Cardiac muscle cell (in vitro differentiated cells and primary cell): ENCODE data around the gene CXCR2. TPM values are rescaled to one million over a fixed set of nuclear protein-coding genes. Genes with fewer than 3 reads are reported as not detected.
A peak's percentile ranks its signal among the peaks of the same experiment; 100 is the strongest.

Experiments used
- DNase-seq, 2 donors: peaks; one replicate each; pipeline versions ENCODE4 v3.0.0 to v3.0.0-alpha.2; 2010 to 2017; ENCODE audit warnings: low read depth in 1 of 2, low spot score in 1 of 2
- H3K27ac ChIP-seq: fragments of 200-600 bp; sonication (generic); 2 replicates; pipeline ENCODE4 v1.5.1; 2016
- H3K27me3 ChIP-seq: fragments of 200-600 bp; sonication (generic); 2 replicates; pipeline ENCODE4 v1.6.0; 2016; ENCODE audit warnings: control low read depth
- H3K36me3 ChIP-seq: fragments of 200-600 bp; sonication (generic); 2 replicates; pipeline ENCODE4 v1.5.1; 2016; ENCODE audit warnings: control low read depth
- H3K4me1 ChIP-seq: fragments of 200-600 bp; sonication (generic); 2 replicates; pipeline ENCODE4 v1.8.1; 2017; ENCODE audit warnings: low read depth, mild to moderate bottlenecking, mixed run types
- H3K4me3 ChIP-seq: fragments of 200-600 bp; sonication (generic); 2 replicates; pipeline ENCODE4 v1.5.1; 2016; ENCODE audit warnings: mild to moderate bottlenecking
- H3K9me3 ChIP-seq: fragments of 200-600 bp; sonication (generic); 2 replicates; pipeline ENCODE4 v1.5.1; 2017; ENCODE audit warnings: low read depth, mild to moderate bottlenecking, control low read depth
- polyA plus RNA-seq: library from polyadenylated mRNA; unstranded; fragments of >200 nt; fragmentation: Nextera tagmentation; extraction: Ambion mirVana; gene quantifications from 2 replicates; pipeline ENCODE4 v1.2.1, GENCODE V29; 2016
- total RNA-seq: library from RNA; depleted of rRNA; stranded (reverse); fragments of >200 nt; gene quantifications from 2 replicates; pipeline ENCODE4 v1.2.3, GENCODE V29; 2016
- TF ChIP-seq, protein P1 (sequence below): IDR thresholded peaks from 2 replicates; pipeline ENCODE4 v1.5.1; 2012; ENCODE audit warnings: low read depth, mild to moderate bottlenecking, low read length

The CXCR2 gene
- total and polyA plus RNA-seq, 2 experiments from 2014 or later, result 0.09 to 0.57 TPM

- DNase-seq, result no peak
These were observed 5.0 kb downstream of the CXCR2 start for GRCh38 chr2:218130822-218131221.

GRCh38 chr2:218137514-218137913 lies 11.7 kb downstream of the CXCR2 start:
- Histone ChIP-seq H3K4me1 (no peaks in the 10 kb centered on the region), H3K4me3 (no peak overlapping the region), H3K9me3 (no peaks in the 10 kb centered on the region), H3K27me3 (no peaks in the 10 kb centered on the region), H3K27ac (no peak overlapping the region), H3K36me3 (no peaks in the 10 kb centered on the region)
- TF ChIP-seq, protein P1, sequence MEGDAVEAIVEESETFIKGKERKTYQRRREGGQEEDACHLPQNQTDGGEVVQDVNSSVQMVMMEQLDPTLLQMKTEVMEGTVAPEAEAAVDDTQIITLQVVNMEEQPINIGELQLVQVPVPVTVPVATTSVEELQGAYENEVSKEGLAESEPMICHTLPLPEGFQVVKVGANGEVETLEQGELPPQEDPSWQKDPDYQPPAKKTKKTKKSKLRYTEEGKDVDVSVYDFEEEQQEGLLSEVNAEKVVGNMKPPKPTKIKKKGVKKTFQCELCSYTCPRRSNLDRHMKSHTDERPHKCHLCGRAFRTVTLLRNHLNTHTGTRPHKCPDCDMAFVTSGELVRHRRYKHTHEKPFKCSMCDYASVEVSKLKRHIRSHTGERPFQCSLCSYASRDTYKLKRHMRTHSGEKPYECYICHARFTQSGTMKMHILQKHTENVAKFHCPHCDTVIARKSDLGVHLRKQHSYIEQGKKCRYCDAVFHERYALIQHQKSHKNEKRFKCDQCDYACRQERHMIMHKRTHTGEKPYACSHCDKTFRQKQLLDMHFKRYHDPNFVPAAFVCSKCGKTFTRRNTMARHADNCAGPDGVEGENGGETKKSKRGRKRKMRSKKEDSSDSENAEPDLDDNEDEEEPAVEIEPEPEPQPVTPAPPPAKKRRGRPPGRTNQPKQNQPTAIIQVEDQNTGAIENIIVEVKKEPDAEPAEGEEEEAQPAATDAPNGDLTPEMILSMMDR, result no peak
- no peak for DNase-seq

More at GRCh38 chr2:218130822-218131221, 5.0 kb downstream of the CXCR2 start:
- H3K36me3 ChIP-seq, result no peaks in the 10 kb centered on the region
- no peak overlapping the region for H3K4me3 ChIP-seq
- H3K27ac ChIP-seq, result no peak overlapping the region
- H3K27me3 ChIP-seq, result no peaks in the 10 kb centered on the region
- TF ChIP-seq, protein P1, result no peak
- H3K4me1 ChIP-seq, result no peaks in the 10 kb centered on the region
- H3K9me3 ChIP-seq, result no peaks in the 10 kb centered on the region

DNA sequence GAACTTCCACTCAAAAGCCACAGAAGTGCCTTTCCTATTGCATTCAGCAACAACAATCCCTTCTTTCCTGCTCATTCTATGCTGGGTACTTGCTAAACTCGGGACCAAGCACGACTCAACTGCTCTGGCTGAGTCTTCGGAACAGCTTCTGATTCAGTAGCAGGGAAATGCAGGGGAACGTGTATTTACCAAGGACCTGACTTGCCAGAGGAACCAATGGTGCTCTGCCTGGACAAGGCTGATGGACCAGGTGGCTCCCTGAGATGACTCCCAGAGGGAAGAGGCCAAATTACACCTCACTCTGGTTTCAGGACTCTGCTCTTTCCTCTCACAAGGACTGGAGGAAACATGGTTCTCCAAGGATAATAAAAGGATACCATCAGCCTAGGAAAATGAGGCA lies 12.2 kb downstream of the CXCR2 start:
- H3K27me3 ChIP-seq, result no peaks in the 10 kb centered on the region
- no peak for DNase-seq
- no peaks in the 10 kb centered on the region for H3K4me1 ChIP-seq
- no peak overlapping the region for H3K27ac ChIP-seq
- H3K9me3 ChIP-seq, result no peaks in the 10 kb centered on the region
- no peak overlapping the region for H3K4me3 ChIP-seq
- H3K36me3 ChIP-seq, result no peaks in the 10 kb centered on the region
- TF ChIP-seq, protein P1, result no peak

DNA sequence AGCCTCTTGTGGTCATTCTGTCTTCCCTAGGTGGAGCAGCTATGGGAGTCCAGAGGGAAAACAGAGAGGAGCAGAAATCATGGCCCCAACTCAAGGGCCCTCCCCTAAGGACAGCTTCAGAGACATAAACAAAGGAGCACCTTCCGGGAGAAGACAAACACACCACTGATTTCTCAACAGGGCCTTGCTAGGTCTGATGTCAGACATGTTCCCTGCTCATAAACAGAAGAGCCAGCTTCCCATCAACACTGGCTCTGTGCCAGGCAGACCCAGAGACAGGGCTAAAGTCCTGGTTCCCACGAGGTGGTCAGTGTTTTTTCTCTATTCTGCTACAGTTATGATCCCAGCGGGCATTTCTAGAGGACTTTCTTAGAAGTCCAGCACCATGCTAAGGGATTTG lies 19.3 kb downstream of the CXCR2 start:
- peak in 1 of 2 donors; percentile 28 for DNase-seq
- Histone ChIP-seq H3K36me3 (no peaks in the 10 kb centered on the region), H3K9me3 (no peaks in the 10 kb centered on the region), H3K4me1 (no peaks in the 10 kb centered on the region), H3K27me3 (no peaks in the 10 kb centered on the region), H3K4me3 (no peak overlapping the region), H3K27ac (no peak overlapping the region)
- TF ChIP-seq, protein P1, result no peak

DNA sequence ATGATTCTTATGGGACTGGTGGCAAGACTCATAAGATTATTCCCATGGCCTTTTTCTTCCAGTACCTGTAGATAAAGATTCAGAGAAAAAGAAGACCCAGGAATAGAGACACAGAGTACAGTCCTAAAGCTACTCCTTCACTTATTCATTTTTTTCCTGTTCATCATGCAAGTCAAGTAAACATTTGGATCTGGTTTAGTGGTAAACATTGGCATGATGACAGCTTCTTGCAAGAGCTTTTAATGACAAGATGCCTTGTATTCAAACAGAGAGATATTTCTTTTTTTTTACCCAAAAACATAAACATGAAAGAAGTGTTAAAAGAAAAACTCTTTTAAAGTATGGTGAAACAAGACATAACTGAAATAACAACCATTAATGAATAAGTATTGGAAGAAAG lies 20.2 kb downstream of the CXCR2 start:
- Histone ChIP-seq H3K27me3 (no peaks in the 10 kb centered on the region), H3K27ac (no peak overlapping the region), H3K36me3 (no peaks in the 10 kb centered on the region), H3K9me3 (no peaks in the 10 kb centered on the region), H3K4me3 (no peak overlapping the region), H3K4me1 (no peaks in the 10 kb centered on the region)
- TF ChIP-seq, protein P1, result no peak
- DNase-seq, result no peak

DNA sequence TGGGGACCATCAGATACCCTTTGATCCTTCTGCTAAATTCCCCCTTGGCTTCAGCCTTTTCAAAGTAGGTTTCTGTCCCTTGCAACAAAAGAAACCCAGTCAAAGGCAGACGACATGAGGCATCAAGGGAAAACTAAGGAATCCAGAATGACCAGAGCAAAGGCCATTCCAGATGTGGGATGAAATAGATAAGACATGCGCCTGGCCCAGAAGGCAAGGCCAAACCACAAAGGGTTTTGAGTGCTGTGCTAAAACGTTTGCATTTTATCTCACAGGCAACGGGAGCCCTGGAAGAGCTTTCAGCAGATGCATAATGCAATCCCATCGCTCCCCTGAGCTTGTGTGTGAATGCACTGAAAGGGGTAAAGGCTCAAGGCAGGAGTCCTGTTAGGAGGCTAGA lies 23.3 kb downstream of the CXCR2 start:
- H3K4me1 ChIP-seq, result no peaks in the 10 kb centered on the region

More for the DNA sequence above, 23.3 kb downstream of the CXCR2 start:
- Histone ChIP-seq H3K9me3 (no peaks in the 10 kb centered on the region), H3K27ac (no peak overlapping the region), H3K4me3 (no peak overlapping the region), H3K36me3 (no peaks in the 10 kb centered on the region), H3K27me3 (no peaks in the 10 kb centered on the region)
- DNase-seq, result no peak
- TF ChIP-seq, protein P1, result no peak
